NCI-H1105 (cell line): ENCODE measurements around the gene KLC1.
"Not testable (repeated sequence)": the region's sequence is repeated elsewhere in the genome, so short reads cannot be mapped to it uniquely, and the experiment has no call there.

Source experiments
- DNase-seq: peaks from one replicate; lab custom pipeline; 2025; lab: John Stamatoyannopoulos, UW

KLC1 gene

DNA sequence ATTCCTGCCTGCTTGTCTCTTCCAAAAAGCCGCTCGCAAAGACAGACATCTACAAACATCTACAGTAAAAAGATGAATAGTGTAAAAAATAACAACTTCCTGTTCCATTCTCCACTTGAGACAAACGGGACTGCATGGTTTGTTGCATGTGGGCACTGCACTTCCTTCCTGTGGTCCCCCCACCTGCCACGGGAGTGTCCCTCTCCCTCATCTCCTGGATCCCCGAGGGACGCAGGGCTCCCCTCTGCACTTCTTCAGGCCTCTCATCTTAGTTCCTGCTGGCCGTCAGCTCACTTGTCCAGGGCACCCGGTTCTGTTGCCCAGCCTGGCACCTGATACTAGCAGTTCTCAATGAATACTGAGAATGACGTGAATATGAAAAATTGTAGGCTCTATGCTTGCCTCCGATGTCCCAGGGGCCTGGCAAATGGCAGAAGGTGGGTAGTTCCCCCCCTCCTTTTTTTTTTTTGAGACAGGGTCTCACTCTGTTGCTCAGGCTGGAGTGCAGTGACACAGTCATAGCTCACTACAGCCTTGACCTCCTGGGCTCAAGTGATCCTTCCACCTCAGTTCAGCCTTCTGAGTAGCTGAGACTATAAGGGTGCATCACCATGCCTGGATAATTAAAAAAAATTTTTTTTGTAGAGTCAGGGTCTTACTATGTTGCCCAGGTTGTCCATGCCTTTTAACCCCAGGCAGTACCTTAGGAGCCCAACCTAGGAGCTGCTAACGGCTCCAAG lies 3.5 kb upstream of the KLC1 start:
- DNase-seq: no peak

DNA sequence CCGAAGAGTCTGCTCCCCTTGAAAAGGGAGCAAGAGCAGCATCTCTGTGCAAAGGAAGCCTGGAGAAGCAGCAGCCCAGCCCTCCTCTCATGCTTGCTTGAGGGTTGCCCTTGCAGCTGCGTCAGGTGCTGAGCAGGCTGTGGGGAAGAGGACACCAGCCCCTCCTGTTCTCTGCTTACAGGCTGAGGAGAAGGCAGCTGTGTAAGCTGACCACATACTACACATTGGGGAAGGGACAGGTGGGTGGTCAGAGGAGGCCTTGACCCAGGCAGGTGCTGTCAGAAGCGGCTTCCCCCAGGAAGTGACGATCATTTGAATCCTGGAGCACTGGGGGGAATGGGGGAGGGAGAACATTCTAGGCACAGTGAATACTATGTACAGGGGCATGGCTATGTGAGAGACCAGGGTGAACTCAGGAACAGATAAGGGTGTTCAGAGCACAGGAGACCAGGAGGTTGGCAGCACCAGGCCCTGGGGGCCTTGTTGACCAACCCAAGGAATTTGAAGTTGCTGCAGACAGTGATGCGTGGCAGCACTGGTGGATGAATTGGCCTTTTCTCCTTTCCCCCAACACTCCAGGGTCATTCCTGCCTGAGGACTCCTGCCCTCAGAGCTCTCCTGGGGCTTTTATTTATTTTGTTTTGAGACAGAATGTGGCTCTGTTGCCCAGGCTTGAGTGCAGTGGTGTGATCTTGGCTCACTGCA lies 2.7 kb upstream of the KLC1 start:
- DNase-seq: no peak

DNA sequence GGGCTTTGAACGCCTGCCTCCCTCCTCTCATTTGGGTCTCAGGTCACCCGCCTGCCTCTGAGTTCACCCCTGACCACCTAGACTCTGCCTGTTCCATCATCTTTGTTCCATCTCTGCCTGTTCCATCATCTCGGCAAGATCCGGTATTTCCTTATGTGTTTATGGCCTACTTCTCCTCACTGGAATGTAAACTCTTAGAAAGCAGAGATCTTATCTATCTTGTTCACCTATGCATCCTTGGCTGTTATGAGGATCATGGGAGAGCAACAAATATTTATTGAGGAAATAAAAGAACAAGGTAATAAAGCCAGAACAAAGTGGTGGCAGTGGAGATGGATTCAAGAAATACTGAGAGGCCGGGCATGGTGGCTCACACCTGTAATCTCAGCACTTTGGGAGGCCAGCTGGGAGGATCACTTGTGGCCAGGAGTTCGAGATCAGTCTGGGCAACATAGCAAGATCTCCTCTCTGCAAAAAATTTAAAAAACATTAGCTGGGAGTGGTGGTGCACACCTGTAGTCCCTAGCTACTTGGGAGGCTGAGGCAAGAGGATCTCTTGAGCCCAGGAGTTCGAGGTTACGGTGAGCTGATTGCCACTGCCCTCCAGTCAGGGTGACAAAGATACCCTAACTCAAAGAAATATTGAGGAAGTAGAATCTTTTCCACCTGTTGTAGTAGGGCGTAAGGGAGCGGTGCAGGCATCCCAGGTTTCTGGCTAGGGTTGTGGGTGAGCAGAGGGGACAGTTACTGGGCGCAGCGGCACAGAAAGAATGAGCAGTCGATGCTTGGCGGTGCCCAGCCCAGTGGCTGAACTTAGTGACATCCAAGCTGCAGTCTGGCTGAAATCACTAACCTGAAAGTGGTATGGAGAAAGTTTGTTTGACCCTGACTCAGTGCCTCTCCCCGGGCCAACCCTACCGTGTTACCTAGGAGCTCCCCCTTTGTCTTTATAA lies 1.7 kb upstream of the KLC1 start:
- no peak for DNase-seq

DNA sequence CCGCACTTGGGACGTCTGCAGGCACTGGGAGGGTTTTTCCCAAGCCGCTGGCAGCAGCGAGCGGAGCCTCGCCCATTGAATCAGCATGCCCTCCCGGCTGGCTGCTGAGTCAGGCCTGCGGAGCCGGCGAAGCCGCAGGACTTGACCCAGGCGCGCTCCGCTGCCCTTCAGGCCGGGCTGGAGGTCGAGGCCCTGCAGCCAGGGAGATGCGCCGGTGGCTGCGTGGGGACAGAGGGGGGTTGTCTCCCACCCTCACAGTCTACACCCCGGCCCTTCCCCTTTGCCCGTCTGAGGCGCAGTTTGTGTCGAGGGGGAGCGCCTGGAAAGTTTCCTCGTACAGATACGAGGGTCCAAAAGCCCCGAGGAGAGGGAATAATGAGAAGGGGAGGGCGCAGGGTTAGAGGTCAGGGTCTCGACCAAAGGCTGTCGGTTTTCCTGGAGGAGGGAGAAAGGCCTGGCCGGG lies 759 bp upstream of the KLC1 start:
- no peak for DNase-seq

DNA sequence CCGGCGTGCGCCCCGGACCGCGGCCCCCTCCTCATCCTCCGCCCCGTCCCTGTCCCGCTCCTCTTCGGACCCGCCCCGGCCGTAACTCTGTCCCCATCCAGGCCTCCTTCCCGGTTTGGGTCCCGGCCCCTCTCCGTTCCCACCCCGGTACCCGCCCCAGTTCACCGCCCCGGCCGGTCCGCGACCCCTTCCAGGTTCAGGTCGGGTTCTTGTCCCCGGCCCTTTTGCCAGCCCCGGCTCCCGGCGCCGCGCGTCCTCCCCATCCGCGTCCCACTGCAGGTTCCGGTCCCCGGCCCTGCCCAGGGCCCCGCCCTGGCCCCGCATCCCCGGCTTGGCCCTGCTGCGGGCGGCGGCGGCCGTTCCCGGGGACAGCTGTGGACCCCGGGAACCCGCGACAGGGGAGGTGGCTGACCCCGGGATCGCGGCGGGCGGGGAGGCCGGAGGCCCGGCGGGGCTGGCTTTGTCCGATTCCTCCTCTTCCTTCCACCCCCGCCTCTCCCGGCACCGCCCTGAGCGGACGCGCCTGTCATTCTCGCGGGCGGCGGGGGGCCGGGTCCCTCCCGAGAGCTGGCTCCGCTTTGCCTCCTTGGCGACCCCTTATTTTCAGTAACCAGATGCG lies 601 bp downstream of the KLC1 start:
- DNase-seq: peak; percentile 8

DNA sequence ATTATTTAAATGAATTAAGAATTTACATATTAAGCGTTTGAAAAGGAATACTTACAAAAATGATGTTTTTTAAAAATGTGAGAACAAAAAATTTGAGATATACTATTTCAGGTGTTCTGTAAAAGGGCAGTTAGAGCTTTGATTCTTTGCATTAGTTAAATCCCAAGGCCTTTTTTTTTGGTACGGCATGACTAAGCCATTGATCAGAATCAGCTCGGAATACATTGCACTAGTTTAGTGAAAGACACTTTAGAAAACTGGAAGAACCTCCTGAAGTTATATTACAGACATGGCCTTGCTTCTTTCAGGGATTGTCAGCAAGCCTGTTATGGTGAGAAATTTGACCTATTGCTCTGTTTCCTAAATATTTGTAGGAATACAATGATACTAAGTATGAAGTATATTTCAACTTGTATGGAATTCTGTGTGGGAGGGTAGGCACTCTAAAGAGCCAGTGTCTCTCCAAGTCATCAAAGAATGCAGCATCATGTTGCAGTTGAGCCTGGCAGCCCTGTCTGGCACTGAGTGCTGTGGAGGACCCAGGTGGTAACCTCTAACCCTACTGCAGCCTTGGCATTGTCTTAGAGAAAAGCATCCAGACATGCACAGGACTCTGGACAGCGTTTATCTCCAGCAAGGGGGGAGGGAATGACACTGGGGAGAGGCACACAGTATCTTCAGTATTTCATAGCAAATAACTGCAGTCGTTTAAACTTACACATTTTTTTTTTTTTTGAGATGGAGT lies 1.5 kb downstream of the KLC1 start:
- no peak for DNase-seq

DNA sequence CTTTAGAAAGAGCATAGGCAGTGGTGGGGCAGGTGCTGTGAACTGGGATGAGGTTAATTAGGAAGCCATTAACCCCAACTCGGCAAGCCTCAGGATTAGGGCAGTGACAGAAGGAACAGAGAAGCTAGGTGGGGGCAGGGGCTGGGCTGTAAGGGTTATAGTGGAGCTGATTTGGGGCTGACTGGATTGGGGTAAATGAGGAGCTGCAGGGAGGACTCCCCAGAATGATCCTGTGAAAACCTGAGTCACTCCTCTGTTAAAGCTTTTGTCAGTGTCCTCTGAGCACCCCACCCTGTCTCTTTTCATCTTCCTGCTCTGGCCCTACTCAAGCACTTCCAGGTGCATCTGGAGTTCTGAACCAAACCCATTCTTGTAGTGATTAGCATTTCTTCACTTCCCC lies 4.4 kb downstream of the KLC1 start:
- DNase-seq: no peak

DNA sequence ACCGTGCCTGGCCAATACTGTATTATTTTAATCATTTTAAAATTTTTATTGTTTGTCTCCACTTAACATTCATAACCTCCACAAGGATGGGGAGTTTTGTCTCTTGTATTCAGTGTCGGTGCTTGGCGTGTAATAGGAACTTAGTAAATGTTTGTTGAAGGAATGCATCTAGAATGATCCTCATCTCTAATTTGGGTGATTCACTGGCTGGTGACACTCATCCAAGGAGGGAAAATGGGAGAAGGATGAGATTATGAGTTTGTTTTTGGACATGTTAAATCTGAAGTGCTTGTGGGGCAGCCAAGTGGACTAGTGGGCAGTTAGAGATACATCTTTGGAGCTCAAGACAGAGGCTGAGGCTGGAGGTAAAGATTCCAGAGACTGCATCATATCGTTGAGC lies 5.1 kb downstream of the KLC1 start:
- no peak for DNase-seq

DNA sequence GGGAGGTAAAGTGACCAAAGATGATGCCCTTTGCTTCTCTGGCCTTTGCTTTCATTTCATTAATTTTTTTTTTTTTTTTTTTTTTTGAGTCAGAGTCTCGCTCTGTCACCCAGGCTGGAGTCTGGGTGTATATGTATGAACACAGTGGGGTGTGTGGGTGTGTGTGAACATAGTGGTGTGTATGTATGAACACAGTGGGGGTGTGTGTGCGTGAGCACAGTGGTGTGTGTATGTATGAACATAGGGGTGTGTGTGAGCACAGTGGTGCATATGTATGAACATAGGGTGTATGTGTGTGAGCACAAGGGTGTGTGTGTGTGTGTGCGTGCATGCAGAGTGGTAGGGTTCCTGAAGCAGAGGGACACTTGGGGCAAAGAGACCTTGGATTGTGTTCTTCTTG lies 9.6 kb downstream of the KLC1 start:
- no peak for DNase-seq

DNA sequence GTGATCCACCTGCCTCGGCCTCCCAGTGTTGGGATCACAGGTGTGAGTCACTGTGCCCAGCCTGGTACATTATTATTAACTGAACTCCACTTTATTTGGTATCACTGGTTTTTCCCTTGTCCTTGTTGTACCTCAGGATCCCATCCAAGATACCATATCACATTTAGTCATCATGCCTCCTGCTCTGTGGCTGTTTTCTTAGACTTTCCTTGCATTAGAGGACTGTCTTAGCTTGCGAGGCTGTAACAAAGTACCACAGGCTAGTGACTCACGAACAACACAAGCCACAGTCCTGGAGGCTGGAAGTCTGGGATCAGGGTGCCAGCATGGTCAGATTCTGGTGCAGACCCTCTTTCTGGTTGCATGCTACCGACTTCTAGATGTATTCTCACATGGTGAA lies 12.2 kb downstream of the KLC1 start:
- no peak for DNase-seq

DNA sequence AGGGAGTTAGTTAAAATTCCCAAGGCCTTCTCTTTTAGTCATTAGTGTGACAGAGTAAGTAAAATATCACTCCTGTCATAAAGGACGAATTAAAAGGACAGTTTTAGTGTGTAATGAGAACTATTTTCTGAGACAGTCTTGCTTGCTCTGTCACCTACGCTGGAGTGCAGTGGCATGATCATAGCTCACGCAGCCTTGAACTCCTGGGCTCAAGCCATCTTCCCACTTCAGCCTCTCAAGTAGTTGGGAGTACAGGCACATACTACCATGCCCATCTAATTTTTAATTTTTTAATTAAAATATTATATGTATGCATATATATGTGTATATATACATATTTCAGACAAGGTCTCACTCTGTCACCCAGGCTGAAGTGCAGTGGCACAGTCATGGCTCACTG lies 17.2 kb downstream of the KLC1 start:
- DNase-seq: no peak

DNA sequence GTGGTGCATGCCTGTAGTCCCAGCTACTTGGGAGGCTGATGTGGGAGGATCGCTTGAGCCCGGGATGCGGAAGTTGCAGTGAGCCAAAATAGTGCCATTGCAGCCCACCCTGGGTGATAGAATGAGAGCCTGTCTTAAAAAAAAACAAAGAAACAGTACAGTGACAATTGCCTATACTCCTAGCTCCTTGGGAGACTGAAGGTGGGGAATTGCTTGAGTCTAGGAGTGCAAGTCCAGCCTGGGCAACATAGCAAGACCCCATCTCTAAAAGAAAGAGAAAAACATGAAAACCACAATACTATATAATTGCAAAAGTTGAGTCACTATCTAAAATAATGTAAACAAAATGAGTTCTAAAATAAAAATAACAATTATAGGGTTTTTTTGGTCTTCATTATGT lies 20.0 kb downstream of the KLC1 start:
- DNase-seq: no peak

DNA sequence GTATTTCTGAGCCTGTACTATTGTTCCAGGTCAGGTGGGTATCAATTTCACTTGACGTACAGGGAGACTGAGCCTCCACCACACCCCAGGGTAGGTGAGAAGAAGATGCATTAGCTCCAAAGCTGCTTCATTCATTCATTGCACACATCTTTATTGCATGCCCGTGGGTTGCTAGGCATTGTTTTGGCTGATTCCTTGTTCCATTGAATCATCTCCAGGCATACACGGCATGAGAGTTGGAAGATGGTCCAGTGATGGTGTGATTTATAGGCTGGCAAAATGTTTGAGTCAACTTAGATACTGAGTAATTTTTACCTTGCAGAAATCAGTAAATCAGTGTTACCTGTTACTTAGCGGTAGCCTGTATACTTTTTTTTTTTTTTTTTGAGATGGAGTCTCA lies 21.2 kb downstream of the KLC1 start:
- no peak for DNase-seq

DNA sequence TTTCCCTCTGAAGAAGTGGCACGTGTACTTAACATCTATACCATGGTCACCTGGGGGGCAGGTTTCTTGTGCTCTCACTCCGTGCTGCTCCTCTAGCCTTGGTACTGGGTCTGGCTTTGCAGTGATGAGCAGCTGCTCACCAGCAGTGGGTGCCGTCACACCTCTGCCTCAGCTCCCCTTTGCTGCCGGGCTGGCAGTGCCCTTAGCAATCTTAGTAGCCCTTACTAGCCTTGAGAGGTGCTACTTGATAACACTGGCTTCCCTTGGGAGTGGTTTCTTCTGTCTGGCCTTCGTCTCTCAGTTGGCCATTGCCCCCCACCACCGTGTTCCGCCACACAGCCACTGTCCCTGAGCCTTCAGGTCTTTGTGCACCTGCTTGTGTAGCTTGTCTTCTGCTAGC lies 22.6 kb downstream of the KLC1 start:
- DNase-seq: no peak

DNA sequence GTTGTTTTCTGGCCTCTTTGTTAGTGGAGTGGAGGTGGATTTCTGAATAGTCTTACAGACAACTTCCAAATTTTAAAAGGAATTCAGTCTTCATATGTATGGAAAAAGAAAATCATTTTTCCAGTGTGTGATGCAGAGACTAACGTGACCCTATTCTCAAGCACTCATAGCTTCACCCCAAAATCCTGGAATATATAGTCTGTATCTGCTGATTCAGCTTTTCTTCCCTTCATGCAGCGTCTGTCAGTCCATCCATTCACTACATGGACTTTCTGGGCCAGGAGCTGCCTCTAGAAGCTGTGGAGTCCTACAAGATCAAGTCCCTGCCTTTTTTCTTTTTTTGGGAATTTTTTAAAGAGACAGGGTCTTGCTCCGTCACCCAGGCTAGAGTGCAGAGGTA lies 23.8 kb downstream of the KLC1 start:
- no peak for DNase-seq

DNA sequence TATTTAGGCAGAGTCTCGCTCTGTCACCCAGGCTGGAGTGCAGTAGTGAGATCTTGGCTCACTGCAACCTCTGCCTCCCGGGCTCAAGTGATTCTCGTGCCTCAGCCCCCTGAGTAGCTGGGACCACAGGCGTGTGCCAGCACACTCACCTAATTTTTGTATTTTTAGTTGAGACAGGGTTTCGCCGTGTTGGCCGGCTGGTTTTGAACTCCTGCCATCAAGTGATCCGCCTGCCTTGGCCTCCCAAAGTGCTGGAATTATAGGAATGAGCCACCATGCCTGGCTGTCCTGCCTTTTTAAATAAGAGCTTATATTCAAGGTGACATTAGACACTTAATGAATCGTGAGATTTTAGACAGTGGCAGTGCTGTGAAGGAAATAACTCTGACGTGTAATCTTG lies 24.3 kb downstream of the KLC1 start:
- not testable (repeated sequence) for DNase-seq

DNA sequence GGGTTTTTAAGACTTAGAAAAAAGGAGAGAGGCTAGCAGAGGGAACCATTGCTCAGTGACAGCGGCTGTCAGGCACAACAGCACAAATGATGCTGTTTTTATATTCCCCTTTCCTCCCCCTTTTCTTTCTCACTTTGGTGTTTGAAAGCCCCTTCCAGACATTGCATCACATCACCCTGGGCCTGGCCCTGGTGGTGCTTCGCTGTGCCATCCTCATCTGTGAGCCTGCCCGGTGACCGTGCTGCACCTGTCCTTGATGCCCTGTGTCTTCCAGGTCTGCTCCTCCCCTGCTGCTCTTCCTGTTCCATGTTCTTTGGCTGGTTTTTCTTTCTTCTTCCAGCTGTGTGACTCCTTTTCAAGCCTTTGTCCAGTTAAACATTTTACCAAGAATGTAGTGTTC lies 24.8 kb downstream of the KLC1 start:
- DNase-seq: no peak

DNA sequence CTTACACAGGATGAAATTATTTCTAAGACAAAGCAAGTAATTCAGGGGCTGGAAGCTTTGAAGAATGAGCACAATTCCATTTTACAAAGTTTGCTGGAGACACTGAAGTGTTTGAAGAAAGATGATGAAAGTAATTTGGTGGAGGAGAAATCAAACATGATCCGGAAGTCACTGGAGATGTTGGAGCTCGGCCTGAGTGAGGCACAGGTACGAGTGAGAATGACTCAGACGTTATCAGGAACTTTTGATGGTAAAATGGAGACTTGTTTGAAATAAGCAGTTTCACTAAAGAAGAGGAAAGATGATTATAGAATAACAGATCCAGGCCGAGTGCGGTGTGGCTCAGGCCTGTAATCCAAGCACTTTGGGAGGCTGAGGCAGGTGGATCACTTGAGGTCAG lies 25.6 kb downstream of the KLC1 start:
- DNase-seq: no peak

DNA sequence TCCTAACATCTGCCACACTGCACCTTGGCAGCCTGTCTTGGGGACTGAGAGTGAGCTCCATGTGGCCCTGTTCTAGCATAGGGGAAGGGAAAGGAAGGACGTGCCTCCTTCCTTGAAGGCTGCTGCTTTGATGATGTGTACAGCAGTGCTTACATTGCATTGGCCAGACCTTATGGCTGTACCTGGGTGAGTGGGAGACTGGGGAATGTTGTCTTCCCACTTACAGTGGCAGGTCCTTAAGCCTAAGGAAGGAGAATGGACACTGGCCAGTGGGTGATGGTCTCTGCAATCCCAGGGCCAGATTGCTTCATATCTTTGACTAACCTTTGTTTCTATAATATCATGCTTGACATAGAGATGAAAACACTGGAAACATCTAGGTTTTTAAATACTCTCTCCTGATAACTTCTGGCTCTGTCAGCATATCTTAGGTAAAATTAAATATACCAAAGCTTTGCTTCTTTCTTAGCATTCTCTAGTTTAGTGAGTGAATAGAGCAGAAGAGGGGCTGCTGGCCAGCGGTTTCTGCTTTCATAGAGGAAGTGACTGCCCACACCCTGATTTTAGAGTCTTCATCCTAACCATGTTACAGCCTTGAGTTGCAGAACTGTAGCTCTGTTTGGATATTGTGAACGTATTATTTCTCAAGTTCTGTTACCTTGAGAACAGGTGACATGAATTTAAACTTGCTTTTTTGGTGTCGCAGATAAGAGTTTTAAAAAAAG lies 27.2 kb downstream of the KLC1 start:
- DNase-seq: no peak

DNA sequence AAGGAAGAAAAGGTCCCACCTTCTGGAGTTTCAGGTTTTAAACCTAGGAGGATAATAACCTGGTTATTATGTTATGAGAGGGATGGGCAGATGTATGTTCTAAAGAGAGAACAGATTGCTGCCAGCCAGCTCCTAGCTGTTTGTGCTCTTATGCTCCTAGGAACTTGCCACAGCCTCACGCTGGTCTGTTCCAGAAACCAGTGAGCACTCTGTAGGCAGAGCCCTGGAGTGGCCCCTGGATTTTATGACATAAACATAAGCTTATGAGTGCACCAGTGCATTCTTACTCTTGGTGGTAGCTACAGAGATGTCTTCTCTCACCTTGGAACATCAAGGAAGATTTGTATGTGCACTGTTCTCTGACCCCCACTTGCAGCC lies 27.7 kb downstream of the KLC1 start:
- no peak for DNase-seq

DNA sequence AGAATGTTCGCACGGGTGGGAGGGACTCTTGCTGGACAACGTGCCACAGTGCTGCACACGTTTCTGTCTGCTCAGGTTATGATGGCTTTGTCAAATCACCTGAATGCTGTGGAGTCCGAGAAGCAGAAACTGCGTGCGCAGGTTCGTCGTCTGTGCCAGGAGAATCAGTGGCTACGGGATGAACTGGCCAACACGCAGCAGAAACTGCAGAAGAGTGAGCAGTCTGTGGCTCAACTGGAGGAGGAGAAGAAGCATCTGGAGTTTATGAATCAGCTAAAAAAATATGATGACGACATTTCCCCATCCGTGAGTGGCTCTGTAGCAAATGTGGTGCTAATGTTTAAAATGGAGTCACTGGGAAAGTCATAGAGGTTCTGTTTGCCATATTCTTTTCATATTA lies 28.5 kb downstream of the KLC1 start:
- no peak for DNase-seq
